ENCODE data around the gene SLC6A2. TPM values are rescaled to one million over a fixed set of nuclear protein-coding genes. Genes with fewer than 3 reads are reported as not detected.

The SLC6A2 gene
- total and polyA plus RNA-seq, 12 donors = 0.17 TPM; not detected in 11

- no peak for DNase-seq
- no peaks in the 10 kb centered on the region for H3K27me3 ChIP-seq
- no peak overlapping the region for H3K4me3 ChIP-seq
- no peak overlapping the region for H3K27ac ChIP-seq
- TF ChIP-seq CTCF (IDR thresholded peaks at IDR 0.05) = no peak
- intact Hi-C loops (cut with DNase I) = no loop called here
- H3K4me1 ChIP-seq = peaks cover 0 to 22% (median 9%) of the 10 kb centered on the region in 9 donors
- H3K9me3 ChIP-seq = peaks cover 0 to 10% (median 0%) of the 10 kb centered on the region in 11 donors
- no peak for ATAC-seq
- 77 to 87% methylated on average over 2 of the region's 2 CpGs for WGBS, 2 donors
- H3K36me3 ChIP-seq = no peaks in the 10 kb centered on the region
Observed at GRCh38 chr16:55666012-55666411, 10.2 kb downstream of the SLC6A2 start.

- no peaks in the 10 kb centered on the region for H3K36me3 ChIP-seq
- no peaks in the 10 kb centered on the region for H3K27me3 ChIP-seq
- no peak for TF ChIP-seq CTCF (IDR thresholded peaks at IDR 0.05)
- peaks cover 0 to 12% (median 0%) of the 10 kb centered on the region in 9 donors for H3K4me1 ChIP-seq
- no peak for ATAC-seq
- intact Hi-C loops (cut with DNase I) = no loop called here
- 85 to 90% methylated on average over 1 of the region's 1 CpG for WGBS, 2 donors
- DNase-seq = no peak
- peaks cover 0 to 10% (median 0%) of the 10 kb centered on the region in 11 donors for H3K9me3 ChIP-seq
- H3K4me3 ChIP-seq = no peak overlapping the region
- H3K27ac ChIP-seq = no peak overlapping the region
Observed at GRCh38 chr16:55667753-55668152, 12.0 kb downstream of the SLC6A2 start.

- peak in 2 of 8 donors; percentile 26 to 44 for ATAC-seq
- Histone ChIP-seq H3K9me3 (peaks cover 0 to 3% (median 0%) of the 10 kb centered on the region in 11 donors), H3K27ac (no peak overlapping the region), H3K4me1 (peaks cover 0 to 16% (median 0%) of the 10 kb centered on the region in 9 donors), H3K4me3 (no peak overlapping the region), H3K27me3 (no peaks in the 10 kb centered on the region), H3K36me3 (no peaks in the 10 kb centered on the region)
- DNase-seq = no peak
- intact Hi-C loops (cut with DNase I) = no loop called here
- TF ChIP-seq CTCF (IDR thresholded peaks at IDR 0.05) = no peak
- WGBS, 2 donors = 64 to 72% methylated on average over 9 of the region's 9 CpGs
Observed at GRCh38 chr16:55668340-55669281, 12.8 kb downstream of the SLC6A2 start.

- no peak for ATAC-seq
- Histone ChIP-seq H3K4me3 (no peak overlapping the region), H3K4me1 (peaks cover 0 to 16% (median 0%) of the 10 kb centered on the region in 9 donors), H3K27me3 (no peaks in the 10 kb centered on the region), H3K27ac (no peak overlapping the region), H3K36me3 (no peaks in the 10 kb centered on the region), H3K9me3 (no peaks in the 10 kb centered on the region)
- intact Hi-C loops (cut with DNase I) = no loop called here
- WGBS, 2 donors = 88 to 91% methylated on average over 26 of the region's 26 CpGs
- no peak for TF ChIP-seq CTCF (IDR thresholded peaks at IDR 0.05)
- no peak for DNase-seq
Observed at GRCh38 chr16:55671206-55671973, 15.6 kb downstream of the SLC6A2 start.
